H9 (cell line): ENCODE data around the gene CAMK2G. TPM values are rescaled to one million over a fixed set of nuclear protein-coding genes. Genes with fewer than 3 reads are reported as not detected.

Experiments
- DNase-seq: peaks from one replicate; pipeline ENCODE4 v3.0.0-alpha.2; 2017
- H2AFZ ChIP-seq: one replicate; pipeline ENCODE4 v1.6.1; 2013; ENCODE audit warnings: mild to moderate bottlenecking, low read length, control low read depth, moderate library complexity
- H2AK5ac ChIP-seq: 2 replicates; pipeline ENCODE4 v1.6.1; 2013; ENCODE audit warnings: low read length, control low read depth, mixed read lengths; ENCODE audit not compliant: insufficient read length
- H2BK120ac ChIP-seq: one replicate; pipeline ENCODE4 v1.6.1; 2013; ENCODE audit warnings: low read depth, mild to moderate bottlenecking, low read length, control low read depth, inconsistent platforms; ENCODE audit not compliant: poor library complexity, severe bottlenecking
- H2BK12ac ChIP-seq: 2 replicates; pipeline ENCODE4 v1.6.1; 2013; ENCODE audit warnings: low read length, control low read depth, mixed read lengths, low read depth; ENCODE audit not compliant: insufficient read length
- H2BK15ac ChIP-seq: 2 replicates; pipeline ENCODE4 v1.6.1; 2013; ENCODE audit warnings: low read depth, low read length, control low read depth
- H2BK20ac ChIP-seq: one replicate; pipeline ENCODE4 v1.6.1; 2013; ENCODE audit warnings: low read depth, mild to moderate bottlenecking, low read length, control low read depth, inconsistent platforms; ENCODE audit not compliant: poor library complexity, severe bottlenecking
- H2BK5ac ChIP-seq: 2 replicates; pipeline ENCODE4 v1.6.1; 2013; ENCODE audit warnings: low read length, control low read depth, mixed read lengths; ENCODE audit not compliant: insufficient read length
- H3K14ac ChIP-seq: 2 replicates; pipeline ENCODE4 v1.6.1; 2013; ENCODE audit warnings: low read length, control low read depth; ENCODE audit not compliant: insufficient read depth
- H3K18ac ChIP-seq: 2 replicates; pipeline ENCODE4 v1.6.1; 2013; ENCODE audit warnings: low read depth, mild to moderate bottlenecking, mixed read lengths, low read length, control low read depth; ENCODE audit not compliant: insufficient read length
- H3K23ac ChIP-seq: 2 replicates; pipeline ENCODE4 v1.6.1; 2013; ENCODE audit warnings: low read length, control low read depth, mixed read lengths, low read depth; ENCODE audit not compliant: insufficient read length
- H3K23me2 ChIP-seq: 2 replicates; pipeline ENCODE4 v1.6.1; 2013; ENCODE audit warnings: low read depth, mild to moderate bottlenecking, mixed read lengths, low read length, control low read depth; ENCODE audit not compliant: insufficient read length, poor library complexity, severe bottlenecking
- H3K27ac ChIP-seq: 2 replicates; pipeline ENCODE4 v1.5.1; 2013; ENCODE audit warnings: low read length, control low read depth, mixed read lengths, low read depth; ENCODE audit not compliant: insufficient read length
- H3K27me3 ChIP-seq: 2 replicates; pipeline ENCODE4 v1.6.1; 2013; ENCODE audit warnings: low read length, control low read depth, inconsistent platforms; ENCODE audit not compliant: insufficient read depth
- H3K4ac ChIP-seq: 2 replicates; pipeline ENCODE4 v1.6.1; 2013; ENCODE audit warnings: low read depth, mild to moderate bottlenecking, control low read depth, inconsistent platforms, low read length, moderate library complexity
- H3K4me1 ChIP-seq: 2 replicates; pipeline ENCODE4 v1.6.1; 2013; ENCODE audit warnings: low read length, control low read depth, inconsistent platforms; ENCODE audit not compliant: insufficient read depth
- H3K4me2 ChIP-seq: 2 replicates; pipeline ENCODE4 v1.6.1; 2013; ENCODE audit warnings: low read length, control low read depth, mixed read lengths; ENCODE audit not compliant: insufficient read length, insufficient read depth
- H3K56ac ChIP-seq: 2 replicates; pipeline ENCODE4 v1.6.1; 2013; ENCODE audit warnings: low read depth, mild to moderate bottlenecking, mixed read lengths, low read length, control low read depth; ENCODE audit not compliant: insufficient read length
- H3K79me1 ChIP-seq: 2 replicates; pipeline ENCODE4 v1.6.1; 2013; ENCODE audit warnings: low read depth, mild to moderate bottlenecking, moderate library complexity, low read length, control low read depth, inconsistent platforms; ENCODE audit not compliant: insufficient read depth, poor library complexity, severe bottlenecking
- H3K79me2 ChIP-seq: 2 replicates; pipeline ENCODE4 v1.6.1; 2013; ENCODE audit warnings: low read length, control low read depth, inconsistent platforms; ENCODE audit not compliant: insufficient read depth
- H3K9ac ChIP-seq: 2 replicates; pipeline ENCODE4 v1.6.1; 2013; ENCODE audit warnings: low read length, control low read depth, mixed read lengths; ENCODE audit not compliant: insufficient read length; ENCODE audit errors: extremely low read depth
- H3K9me3 ChIP-seq: one replicate; pipeline ENCODE4 v1.6.1; 2013; ENCODE audit warnings: low read depth, low read length, inconsistent platforms; ENCODE audit not compliant: control insufficient read depth
- H3T11ph ChIP-seq: one replicate; pipeline ENCODE4 v1.6.1; 2013; ENCODE audit warnings: mild to moderate bottlenecking, low read length, control low read depth, inconsistent platforms
- H4K20me1 ChIP-seq: one replicate; pipeline ENCODE4 v1.6.1; 2013; ENCODE audit not compliant: control insufficient read depth, insufficient read length, insufficient read depth
- H4K5ac ChIP-seq: 2 replicates; pipeline ENCODE4 v1.6.1; 2013; ENCODE audit warnings: low read depth, mild to moderate bottlenecking, mixed read lengths, low read length, control low read depth; ENCODE audit not compliant: insufficient read length
- H4K8ac ChIP-seq: replicated peaks from 2 replicates; pipeline ENCODE4 v1.6.1; 2013; ENCODE audit warnings: low read length, control low read depth, mixed read lengths, low read depth; ENCODE audit not compliant: insufficient read length
- H4K91ac ChIP-seq: 2 replicates; pipeline ENCODE4 v1.6.1; 2013; ENCODE audit warnings: low read depth, mild to moderate bottlenecking, moderate library complexity, mixed read lengths, low read length, control low read depth; ENCODE audit not compliant: insufficient read length
- H3K27ac Mint-ChIP-seq, 3 experiments: 2 replicates in 2 of 3; 3 replicates in 1 of 3; pipeline ENCODE4 v1.8.0; 2020 to 2021; ENCODE audit warnings: mixed read lengths in 3 of 3, mild to moderate bottlenecking in 1 of 3, moderate library complexity in 1 of 3
- H3K27me3 Mint-ChIP-seq: 2 replicates; pipeline ENCODE4 v1.8.0; 2021; ENCODE audit warnings: low read depth, mild to moderate bottlenecking, moderate library complexity, mixed read lengths
- H3K36me3 Mint-ChIP-seq, 3 experiments: 2 replicates in 2 of 3; 3 replicates in 1 of 3; pipeline ENCODE4 v1.8.0; 2020 to 2021; ENCODE audit warnings: low read depth in 3 of 3, mixed read lengths in 3 of 3; ENCODE audit not compliant: insufficient read depth in 1 of 3
- H3K4me1 Mint-ChIP-seq, 2 experiments: 2 replicates each; pipeline ENCODE4 v1.8.0; 2020; ENCODE audit warnings: mixed read lengths in 2 of 2
- H3K4me3 Mint-ChIP-seq, 2 experiments: 2 replicates in 1 of 2; 3 replicates in 1 of 2; pipeline ENCODE4 v1.8.0; 2020 to 2021; ENCODE audit warnings: mild to moderate bottlenecking in 2 of 2, mixed read lengths in 2 of 2, moderate library complexity in 1 of 2
- H3K9me3 Mint-ChIP-seq, 2 experiments: 2 replicates in 1 of 2; 3 replicates in 1 of 2; pipeline ENCODE4 v1.8.0; 2020; ENCODE audit warnings: mild to moderate bottlenecking in 2 of 2, mixed read lengths in 2 of 2, moderate library complexity in 1 of 2
- WGBS: extraction: QIAGEN DNeasy Blood & Tissue Kit; methylation state at CpG from one replicate; pipeline ENCODE4 v1.1.7; 2013; ENCODE audit warnings: missing lambda C conversion rate, low lambda C conversion rate, mixed read lengths; ENCODE audit not compliant: insufficient read length; ENCODE audit errors: extremely low coverage; 5-methylcytosine and 5-hydroxymethylcytosine counted together
- total RNA-seq: library from RNA; stranded (reverse); gene quantifications from 2 replicates; pipeline ENCODE4 v1.2.1, GENCODE V29; 2021
- TF ChIP-seq, protein P1 (sequence below): fragments of 200-600 bp; sonication (generic); conservative IDR thresholded peaks from 3 replicates; pipeline ENCODE4 v1.8.0; 2021; ENCODE audit warnings: antibody characterized with exemption, mild to moderate bottlenecking

CAMK2G gene
- total RNA-seq, 1 experiment from 2014 or later, result 31.8 TPM

DNA sequence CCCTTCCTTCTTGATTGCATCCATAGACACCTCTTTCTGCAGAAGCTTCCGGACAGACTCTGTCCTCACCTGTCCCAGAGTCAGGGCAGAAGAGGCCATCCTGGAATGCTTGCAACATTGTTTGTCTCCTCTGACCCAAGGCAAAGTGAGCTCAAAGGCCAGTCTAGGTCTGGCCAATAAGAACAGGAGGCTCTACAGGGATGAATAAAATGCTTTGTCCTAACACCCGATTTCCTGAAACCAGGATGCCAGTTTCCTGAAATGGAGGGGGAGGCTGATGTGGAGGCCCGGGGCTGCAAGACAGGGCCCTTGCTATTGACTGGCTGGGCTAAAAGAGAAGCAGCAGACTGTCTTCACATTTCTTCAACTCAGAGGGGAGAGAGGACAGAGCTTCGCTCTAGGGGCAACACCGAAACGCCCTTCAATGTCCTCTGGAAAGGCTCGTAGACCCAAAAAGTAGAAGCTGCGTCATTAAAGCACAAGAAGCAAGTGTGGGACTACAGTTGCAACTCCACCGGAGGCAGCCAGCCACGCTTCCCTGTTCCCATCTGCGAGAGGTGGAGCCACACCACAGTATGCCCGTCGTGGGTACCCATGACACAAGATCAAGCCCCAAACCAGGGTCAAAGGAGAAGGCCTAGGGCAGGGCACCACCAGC lies 33.8 kb downstream of the CAMK2G start:
- Histone ChIP-seq H2BK12ac (no peak overlapping the region), H3K4me2 (no peak overlapping the region), H4K5ac (no peak overlapping the region), H4K20me1 (no peaks in the 10 kb centered on the region), H3K4ac (no peak overlapping the region), H4K91ac (no peak overlapping the region), H4K8ac (no peak overlapping the region), H2AFZ (no peak overlapping the region), H3K9ac (no peak overlapping the region), H2BK20ac (no peak overlapping the region), H2BK120ac (no peak overlapping the region), H3T11ph (no peak overlapping the region), H2BK15ac (no peak overlapping the region), H3K4me1 (no peaks in the 10 kb centered on the region), H2BK5ac (no peak overlapping the region), H3K23ac (no peak overlapping the region), H2AK5ac (no peak overlapping the region), H3K27ac (no peak overlapping the region), H3K23me2 (no peaks in the 10 kb centered on the region), H3K79me1 (no peaks in the 10 kb centered on the region), H3K9me3 (no peaks in the 10 kb centered on the region), H3K14ac (no peak overlapping the region), H3K56ac (no peak overlapping the region), H3K27me3 (no peaks in the 10 kb centered on the region), H3K79me2 (no peaks in the 10 kb centered on the region), H3K18ac (no peak overlapping the region)
- Mint-ChIP-seq H3K4me3 (no peak overlapping the region), H3K9me3 (no peaks in the 10 kb centered on the region), H3K4me1 (peaks cover 0 to 15% of the 10 kb centered on the region in 2 experiments; a peak in 2 of 4 replicates), H3K36me3 (peaks cover 15 to 66% (median 47%) of the 10 kb centered on the region in 3 experiments), H3K27ac (peak overlapping the region; percentile 18 to 50 (median 40); a peak in 5 of 7 replicates), H3K27me3 (no peaks in the 10 kb centered on the region)
- TF ChIP-seq, protein P1, sequence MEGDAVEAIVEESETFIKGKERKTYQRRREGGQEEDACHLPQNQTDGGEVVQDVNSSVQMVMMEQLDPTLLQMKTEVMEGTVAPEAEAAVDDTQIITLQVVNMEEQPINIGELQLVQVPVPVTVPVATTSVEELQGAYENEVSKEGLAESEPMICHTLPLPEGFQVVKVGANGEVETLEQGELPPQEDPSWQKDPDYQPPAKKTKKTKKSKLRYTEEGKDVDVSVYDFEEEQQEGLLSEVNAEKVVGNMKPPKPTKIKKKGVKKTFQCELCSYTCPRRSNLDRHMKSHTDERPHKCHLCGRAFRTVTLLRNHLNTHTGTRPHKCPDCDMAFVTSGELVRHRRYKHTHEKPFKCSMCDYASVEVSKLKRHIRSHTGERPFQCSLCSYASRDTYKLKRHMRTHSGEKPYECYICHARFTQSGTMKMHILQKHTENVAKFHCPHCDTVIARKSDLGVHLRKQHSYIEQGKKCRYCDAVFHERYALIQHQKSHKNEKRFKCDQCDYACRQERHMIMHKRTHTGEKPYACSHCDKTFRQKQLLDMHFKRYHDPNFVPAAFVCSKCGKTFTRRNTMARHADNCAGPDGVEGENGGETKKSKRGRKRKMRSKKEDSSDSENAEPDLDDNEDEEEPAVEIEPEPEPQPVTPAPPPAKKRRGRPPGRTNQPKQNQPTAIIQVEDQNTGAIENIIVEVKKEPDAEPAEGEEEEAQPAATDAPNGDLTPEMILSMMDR, result no peak
- no peak for DNase-seq
- WGBS, result no CpG with 5 or more reads among the region's 13 CpGs
